EH (cell line): ENCODE data around the gene LDLRAD4.

Experiments
- DNase-seq: peaks from one replicate; pipeline ENCODE4 v3.0.0-alpha.2; 2015; ENCODE audit warnings: low read depth

The LDLRAD4 gene

GRCh38 chr18:13372531-13372951, 154.0 kb downstream of the LDLRAD4 start:
- DNase-seq, result no peak

DNA sequence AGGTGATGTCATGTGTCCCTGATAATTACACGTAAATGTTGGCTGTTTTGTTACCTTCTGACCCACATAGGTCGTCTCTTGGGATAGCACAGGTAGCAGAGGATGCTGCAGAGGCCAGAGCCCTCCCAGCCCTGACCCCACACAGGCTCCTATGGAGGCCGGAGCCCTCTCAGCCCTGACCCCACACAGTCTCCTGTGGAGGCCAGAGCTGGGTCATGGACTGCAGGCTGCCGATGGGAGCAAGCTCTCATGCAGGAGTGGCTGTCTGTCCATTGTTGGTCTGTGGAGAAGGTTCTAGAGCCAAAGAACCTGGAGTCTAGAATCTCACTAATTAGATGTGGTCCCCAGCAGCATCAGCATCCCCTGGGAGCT, 155.5 kb downstream of the LDLRAD4 start:
- no peak for DNase-seq

- DNase-seq, result no peak
These were observed 156.1 kb downstream of the LDLRAD4 start for GRCh38 chr18:13374468-13375301.

DNA sequence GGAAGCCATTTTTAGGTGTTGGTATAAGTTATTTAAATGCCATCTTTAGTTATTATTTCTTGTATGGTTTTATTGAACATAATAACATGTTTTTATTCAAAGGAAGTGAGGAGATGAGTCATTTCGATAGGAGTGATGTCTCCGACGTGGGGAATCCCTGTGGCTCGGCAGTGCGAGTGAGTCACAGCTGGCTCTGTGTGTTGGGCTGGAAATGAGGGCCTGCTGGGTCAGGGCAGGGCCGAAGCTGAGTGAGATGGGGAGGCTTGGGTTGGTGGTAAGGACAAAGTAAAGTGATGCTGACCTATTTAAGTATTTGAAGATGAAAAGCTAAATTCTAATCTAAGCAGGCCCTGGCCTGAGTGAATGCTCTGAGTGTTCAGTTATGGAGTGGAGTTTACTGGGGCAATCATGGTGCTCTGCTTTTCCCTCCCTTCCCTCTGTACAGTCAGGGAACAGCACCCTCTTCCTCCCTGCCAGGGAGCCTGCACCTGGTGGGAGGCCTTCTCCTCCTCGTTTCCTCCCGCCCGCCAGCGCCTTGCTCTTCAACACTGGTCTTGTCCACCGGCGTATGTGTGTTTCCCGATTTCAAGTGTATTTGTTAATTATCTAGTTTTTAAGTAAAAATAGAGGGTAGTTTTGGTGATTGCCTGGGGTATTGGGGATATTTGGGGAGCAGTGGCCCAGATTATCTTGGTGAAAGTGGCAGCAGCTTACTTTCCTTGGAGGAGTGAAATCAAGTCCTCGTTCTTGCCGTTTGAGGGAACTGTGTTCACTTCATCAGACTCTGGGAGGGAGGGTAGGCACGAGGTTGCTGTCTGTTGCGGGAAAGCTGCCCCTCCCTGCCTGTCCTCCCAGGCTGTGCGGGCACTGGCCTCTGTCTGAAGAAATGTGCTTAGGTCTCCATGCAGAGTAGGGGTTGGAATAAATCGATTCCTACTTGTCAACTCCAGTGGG, 157.0 kb downstream of the LDLRAD4 start:
- peak; percentile 90 for DNase-seq

DNA sequence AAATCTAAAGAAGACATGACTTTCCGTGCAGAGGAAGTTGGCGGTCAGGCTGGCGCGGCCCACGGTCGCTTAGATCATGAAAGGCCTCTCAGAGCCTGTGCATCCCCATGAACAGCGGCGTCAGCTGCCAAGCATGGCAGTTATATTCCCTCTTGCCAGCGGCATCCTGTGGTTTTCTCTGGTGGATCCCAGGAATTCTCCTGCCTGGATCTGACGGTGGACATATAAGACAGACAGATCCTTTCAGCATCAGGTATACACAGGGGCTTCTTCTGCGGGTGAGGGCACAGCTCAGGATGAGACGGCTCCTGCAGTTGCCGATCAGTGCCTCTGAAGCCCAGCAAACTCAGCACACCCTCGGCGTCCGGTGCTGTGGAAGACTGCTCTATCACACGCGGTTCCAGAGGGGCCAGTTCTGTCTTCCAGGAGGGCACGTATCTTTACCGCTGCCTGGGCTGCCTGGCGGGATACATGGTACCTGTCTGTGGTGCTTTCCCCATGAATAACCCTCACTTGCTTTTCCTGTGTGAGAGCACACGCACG, 157.8 kb downstream of the LDLRAD4 start:
- no peak for DNase-seq

- DNase-seq, result no peak
These were observed 158.3 kb downstream of the LDLRAD4 start for GRCh38 chr18:13376841-13377351.

- peak; percentile 9 for DNase-seq
These were observed 158.9 kb downstream of the LDLRAD4 start for GRCh38 chr18:13377496-13377895.

DNA sequence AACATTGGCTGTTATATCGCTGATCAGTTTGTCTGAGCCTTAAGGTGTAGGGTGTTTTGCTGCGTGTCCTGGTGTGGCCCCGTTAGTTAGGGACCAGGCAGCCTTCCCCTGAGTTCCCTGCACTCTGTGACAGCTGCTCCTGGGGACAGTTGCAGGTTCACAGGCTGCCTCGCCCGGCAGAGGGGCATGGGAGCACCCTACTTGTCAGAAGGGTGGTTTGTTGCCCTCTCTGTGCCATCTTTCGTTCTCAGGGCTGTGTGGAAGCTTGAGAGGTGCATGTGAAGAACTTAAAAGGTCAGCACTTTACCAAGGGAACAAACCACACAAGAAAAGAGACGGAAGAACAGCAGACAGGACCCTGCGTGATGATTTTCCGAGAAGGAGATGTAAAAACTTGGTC, 159.6 kb downstream of the LDLRAD4 start:
- no peak for DNase-seq

DNA sequence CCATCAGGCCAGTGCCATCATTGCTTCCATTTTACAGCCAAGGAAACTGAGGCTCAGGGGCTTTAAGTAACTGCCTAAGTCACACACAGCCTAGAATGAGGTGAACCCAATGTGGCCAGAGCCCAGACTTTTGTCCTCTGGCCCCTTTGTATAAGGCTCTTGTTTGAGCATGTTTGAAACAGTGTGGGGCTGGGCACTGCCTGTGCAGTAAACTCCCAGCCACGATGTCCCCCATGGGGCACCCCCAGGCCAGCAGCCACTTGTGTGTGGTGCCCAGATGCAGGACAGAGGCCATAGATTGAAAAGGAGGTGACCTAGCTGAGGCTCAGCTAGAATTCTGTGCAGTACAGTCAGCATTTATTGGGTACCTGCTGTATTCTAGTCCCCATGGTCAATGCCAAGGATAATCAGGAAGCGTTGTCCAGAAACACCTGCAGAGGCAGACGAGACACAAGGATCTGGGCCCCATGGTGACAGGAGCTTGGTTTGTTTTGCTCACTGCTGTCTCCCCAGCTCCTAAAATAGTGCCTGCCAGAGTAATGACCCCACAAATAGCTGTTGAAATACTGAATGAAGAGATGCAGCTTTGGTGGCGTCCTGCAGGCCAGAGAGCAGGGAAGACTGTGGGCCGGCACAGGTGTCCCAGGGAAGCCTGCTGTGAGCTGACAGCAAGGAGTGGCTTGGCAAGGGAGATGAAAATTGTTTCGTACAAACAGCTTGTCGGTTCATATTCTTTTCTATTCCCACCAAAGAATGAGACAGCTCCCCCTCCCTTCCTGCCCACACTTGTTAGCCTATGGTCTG, 160.7 kb downstream of the LDLRAD4 start:
- no peak for DNase-seq

GRCh38 chr18:13379930-13380690, 161.6 kb downstream of the LDLRAD4 start:
- DNase-seq, result no peak

DNA sequence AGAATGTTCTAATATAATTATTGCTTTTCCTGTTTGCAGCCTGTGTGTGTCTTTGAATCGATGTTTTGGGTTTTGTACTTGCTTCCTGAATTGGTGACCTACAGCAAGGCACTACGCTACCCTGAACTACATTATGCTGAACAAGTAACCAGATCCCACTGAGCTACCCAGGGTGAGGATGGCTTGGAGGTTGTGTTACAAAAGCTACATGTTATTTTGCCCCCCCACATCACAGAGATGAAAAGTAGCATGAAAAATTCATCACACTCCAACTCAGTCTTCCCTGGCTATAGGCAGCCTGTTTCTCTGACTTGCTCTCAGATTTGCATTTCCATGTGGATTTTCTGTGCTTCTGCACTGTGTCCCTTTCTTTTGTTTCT, 162.1 kb downstream of the LDLRAD4 start:
- DNase-seq, result no peak

GRCh38 chr18:13381331-13381730, 162.8 kb downstream of the LDLRAD4 start:
- no peak for DNase-seq

DNA sequence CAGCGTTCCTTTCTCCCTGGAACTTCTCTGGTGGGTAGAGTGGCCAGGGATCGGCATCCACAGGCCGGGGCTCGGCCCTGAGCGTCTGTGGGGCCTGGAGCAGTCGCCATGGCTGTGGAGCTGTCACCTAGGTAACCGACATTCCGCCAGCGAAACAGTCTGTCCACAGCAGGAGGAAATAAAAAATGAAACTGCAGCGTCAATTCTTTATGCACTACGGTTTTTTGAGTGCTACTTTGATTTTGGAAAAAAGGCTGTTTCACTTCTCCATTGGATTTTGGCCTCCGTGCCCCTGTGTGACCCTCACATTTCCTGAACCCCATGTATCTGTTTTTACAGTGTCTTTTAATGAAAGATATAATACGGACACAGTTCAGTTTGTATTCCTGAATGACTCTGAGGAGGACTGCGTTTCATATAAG, 163.4 kb downstream of the LDLRAD4 start:
- DNase-seq, result peak; percentile 73

GRCh38 chr18:13382366-13382953, 163.9 kb downstream of the LDLRAD4 start:
- DNase-seq, result peak; percentile 50

- DNase-seq, result no peak
These were observed 164.6 kb downstream of the LDLRAD4 start for GRCh38 chr18:13382954-13383827.

DNA sequence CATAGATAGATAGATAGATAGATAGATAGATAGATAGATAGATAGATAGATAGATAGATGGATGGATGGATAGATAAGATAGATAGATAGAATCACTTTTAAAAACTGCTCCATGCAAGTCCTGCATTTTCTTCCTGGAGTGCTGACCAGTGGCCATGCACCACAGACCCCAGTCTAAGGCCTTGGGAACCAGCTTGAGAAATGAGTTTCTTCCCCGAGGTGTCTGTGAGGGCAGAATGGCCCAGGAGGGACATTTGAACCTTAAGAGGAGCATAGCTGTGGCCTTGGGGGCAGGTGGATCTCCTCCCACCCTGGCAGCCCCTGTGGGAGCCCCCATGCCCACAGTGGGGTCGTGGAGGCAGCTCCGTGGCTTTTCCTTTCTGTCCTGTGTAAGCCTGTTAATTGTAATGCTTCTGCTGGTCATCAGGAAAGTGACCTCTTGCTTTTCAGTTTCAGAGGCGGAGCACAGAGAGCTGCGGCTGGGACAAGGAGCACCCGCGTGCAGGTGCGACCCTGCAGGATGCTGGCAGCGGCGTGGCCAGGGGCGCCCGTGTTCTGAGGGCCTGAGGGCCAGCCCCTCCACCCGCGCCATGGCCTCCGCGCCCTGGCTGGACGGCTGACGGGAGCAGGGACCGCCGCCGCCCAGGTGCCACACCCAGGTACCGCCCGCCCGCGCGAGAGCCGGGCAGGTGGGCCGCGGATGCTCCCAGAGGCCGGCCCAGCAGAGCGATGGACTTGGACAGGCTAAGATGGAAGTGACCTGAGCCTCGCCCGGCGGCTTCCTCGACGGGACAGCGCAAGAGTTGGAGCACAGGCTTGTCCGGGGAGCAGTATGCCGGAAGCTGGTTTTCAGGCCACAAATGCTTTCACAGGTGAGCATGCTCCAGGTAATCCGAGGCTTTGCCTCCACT, 168.6 kb downstream of the LDLRAD4 start:
- no peak for DNase-seq

DNA sequence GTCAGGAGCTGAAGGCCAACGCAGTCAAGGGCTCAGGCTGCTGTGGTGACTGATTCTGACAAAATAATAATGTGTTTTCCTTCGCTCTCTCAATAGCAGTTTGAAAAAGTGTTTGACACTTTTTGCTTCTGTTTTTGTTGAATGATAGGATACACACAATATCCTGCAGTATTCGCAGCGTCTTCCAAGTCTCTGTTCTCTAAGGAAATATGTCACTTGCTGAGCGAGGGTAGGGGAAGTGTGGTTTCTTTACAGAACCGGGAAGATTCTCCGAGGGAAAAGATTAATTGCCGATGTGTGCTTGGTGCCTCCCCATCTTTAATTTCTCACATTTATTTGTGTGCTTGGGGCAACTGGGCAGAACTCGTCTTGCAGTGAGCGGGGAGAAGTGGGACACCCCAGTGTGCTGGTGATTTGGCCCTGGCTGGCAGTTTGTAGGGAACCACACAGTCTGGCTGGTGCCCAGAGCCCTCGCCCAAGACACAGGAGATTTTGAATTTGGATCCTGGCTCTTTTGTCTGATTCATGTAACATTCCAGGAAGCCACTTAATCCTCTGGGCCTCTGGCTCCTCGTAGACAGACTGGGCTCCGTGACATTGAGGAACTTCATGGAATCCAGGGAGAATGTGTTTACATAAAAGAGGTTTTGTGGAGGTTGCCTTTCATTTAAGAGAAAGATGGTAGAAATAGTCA, 169.4 kb downstream of the LDLRAD4 start:
- peak; percentile 82 for DNase-seq
